Renal pelvis (tissue), 4 donors: ENCODE measurements around the gene APOBEC3A. TPM values are rescaled to one million over a fixed set of nuclear protein-coding genes. Genes with fewer than 3 reads are reported as not detected.
"Not testable (repeated sequence)": the region's sequence is repeated elsewhere in the genome, so short reads cannot be mapped to it uniquely, and the experiment has no call there.

Experiments used
- DNase-seq: peaks from one replicate; pipeline ENCODE4 v3.0.0-alpha.2; 2013
- polyA plus RNA-seq, 3 donors: library from polyadenylated mRNA; unstranded; fragments of 120-200 nt; gene quantifications; one replicate each; pipeline ENCODE4 v1.2.1, GENCODE V29; 2013; ENCODE audit not compliant: insufficient read length in 3 of 3

APOBEC3A gene
- polyA plus RNA-seq, 3 donors: 0.11 to 0.25 TPM; not detected in 1

DNA sequence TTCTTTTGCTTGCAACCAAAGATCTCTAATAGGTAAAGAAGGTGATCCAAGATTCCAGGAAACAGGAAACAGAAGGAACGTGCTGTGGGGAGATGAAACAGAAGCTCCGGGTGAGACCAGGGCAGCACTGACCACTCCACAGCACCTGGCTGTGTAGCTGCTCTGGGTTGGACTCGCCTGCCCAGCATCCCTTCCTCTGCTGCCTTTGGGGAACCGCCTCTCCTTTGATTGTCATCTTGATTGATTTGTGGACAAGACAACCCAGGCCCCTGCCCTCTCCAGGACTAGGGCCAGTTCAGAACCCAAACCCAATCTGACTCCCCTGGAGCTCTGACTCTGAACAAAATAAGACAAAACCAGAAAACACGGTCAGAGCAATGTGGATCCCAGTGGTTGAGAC, 14.7 kb upstream of the APOBEC3A start:
- no peak for DNase-seq

DNA sequence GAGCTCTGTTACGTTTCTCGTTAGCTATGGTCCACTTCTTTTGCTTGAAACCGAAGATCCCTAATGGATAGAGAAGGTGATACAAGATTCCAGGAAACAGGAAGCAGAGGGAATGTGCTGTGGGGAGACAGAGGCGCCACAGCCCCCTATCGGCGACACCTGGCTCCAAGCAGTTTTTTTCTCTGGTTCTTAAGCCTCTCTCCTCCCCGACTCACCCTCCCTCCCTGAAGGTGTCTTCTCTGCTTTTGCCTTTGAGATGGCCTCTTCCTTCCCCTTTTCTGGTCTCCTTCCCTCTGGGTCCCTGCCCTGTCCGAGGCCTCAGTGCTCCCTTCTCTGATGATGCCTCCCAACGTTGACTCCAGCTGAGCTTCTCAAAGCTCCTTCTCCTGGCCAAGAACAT, 14.2 kb upstream of the APOBEC3A start:
- DNase-seq: no peak

DNA sequence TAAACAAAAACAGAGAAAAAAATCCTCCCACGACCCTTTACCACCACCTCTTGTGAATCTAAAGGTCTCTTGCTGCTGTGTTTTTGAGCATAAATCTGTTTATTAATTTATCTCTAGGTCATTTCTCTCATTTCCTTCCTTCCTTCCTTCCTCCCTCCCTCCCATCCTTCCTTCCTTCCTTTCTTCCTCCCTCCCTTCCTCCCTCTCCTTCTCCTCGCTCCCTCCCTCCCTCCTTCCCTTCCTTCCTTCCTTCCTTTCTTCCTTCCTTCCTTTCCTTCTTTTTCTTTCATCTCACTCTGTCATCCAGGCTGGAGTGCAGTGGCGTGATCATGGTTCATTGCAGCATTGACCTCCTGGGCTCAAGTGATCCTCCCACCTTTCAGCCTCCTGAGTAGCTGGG, 13.5 kb upstream of the APOBEC3A start:
- no peak for DNase-seq

DNA sequence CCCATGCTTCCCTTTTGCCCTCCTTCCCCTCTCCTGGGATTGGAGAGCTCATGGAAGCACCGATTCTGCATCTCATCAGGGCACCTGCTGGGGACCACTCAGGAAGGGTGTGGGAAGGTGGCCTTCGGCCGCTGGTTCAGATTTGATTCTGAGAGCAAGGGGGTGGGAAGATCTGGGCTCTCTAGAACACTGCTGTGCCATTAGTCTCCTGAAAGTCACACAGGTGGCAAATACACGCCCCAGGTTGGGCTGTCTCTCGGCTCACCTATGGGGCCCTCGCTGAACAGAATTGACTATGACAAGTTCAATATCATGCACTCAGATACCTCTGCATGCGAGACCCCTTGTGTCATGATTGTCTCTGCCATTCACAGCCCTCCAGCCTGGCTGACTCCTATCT, 12.8 kb upstream of the APOBEC3A start:
- no peak for DNase-seq

DNA sequence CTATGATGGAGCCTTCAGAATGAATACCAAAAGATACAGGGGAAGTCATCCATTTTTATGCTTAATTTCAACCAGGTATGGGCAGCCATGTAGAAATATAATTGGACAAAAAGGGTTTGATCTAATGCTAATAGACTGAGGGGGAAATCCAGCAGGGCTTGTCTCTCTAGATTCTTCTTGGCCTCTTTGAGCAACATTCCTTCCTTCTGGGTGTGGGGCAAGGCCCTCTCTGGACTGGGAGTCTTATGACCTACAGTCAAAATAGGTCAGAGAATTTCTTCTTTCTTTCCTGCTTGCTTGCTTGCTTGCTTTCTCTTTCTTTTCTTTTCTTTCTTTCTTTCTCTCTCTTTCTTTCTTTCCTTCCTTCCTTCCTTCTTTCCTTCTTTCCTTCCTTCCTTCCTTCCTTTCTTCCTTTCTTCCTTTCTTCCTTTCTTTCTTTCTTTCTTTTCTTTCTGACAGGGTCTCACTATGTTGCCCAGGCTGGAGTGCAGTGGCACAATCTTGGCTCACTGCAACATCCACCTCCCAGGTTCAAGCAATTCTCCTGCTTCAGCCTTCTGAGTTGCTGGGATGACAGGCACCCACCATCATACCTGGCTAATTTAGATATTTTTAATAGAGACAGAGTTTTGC, 11.6 kb upstream of the APOBEC3A start:
- not testable (repeated sequence) for DNase-seq

DNA sequence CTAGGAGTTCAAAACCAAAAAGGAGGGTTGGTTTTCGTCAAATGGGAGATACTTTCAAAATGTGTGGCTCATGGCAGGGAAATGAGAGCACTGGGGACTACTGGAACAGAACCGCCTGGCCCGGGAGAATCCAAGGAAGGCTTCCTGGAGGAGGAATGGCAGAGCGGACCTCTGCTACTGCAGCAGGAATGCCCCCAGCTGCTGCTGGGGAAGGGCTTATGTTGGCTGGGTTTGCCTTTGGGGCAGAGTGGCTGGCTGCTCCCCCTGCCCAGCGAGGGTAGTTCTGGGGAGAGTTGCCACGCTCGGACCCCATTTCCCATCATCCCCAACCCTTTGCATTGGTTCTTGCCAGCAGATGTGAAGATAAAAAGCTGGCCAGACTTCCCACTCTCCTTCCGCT, 10.6 kb upstream of the APOBEC3A start:
- DNase-seq: no peak

DNA sequence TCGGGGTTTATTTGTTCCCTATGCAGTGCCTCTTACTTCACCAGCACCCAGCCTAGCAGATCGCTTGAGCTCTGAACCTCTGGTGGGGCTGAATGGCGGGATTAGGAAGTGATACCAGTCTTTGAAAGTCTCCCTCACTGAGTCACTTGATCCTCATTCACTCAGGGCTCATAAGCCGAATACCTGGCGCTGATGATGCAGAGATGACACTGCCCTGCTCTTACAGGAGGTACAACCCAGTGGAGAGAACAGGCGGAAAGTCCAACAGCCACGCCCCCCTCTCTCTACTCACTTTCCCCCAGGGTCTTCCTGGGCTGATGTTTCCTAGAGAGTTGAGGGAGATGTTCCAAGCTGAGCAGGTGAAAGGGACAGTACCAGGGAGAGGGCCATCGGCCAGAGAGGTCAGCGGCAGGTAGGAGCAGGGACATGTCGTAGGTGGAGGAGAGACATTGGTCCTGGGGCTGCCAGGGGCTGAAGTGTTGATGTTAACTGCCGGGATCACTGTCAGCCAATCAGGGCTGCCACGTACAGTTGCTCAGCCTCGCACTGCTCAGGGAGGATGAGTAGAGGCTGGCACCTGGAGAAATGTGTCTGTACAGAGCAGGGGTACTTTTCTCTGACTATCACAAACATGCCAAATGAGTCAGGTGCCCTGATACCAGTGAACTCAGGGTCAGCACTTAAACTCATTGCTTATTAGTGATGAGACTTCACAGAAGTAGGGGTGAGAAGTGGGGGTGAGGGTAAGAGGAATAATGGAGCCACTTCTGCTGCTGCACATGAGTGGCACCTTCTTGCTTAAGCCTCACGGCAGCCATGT, 9.9 kb upstream of the APOBEC3A start:
- no peak for DNase-seq

DNA sequence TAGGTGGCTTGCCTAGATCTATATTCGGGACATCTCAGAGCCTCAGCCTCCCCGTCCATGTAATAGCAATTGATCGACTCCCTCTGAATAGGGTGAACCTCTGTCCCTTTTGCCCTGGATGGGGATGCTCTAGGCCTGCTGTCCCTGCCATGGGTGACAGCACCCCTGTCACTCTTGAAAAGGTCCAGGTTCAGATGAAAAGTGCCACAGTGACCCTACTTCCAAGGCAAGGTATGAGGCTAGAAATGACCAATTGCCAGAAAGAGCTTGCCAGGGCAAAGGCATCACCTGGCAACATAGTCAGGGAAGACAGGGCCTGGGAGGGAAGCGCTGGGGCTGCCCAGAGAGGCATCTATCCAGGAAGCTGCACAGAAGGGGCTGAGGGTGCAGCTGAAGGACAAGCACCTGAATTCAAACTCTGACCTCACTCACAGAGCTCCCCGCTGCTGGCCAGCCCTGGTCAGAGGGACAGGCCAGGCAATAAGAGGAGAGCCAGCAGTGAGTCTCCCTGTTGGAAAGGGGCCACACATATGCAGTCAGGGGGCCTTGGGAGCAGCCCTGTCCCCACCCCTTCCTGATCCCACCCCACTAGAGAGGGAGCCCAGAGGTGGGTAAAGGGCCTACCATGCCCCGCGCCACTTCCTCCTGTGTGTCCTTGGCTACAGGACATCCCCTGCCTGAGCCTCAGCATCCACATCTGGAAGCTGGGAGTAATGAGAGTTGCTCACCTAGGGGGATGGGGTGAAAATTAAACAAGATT, 9.0 kb upstream of the APOBEC3A start:
- DNase-seq: no peak

DNA sequence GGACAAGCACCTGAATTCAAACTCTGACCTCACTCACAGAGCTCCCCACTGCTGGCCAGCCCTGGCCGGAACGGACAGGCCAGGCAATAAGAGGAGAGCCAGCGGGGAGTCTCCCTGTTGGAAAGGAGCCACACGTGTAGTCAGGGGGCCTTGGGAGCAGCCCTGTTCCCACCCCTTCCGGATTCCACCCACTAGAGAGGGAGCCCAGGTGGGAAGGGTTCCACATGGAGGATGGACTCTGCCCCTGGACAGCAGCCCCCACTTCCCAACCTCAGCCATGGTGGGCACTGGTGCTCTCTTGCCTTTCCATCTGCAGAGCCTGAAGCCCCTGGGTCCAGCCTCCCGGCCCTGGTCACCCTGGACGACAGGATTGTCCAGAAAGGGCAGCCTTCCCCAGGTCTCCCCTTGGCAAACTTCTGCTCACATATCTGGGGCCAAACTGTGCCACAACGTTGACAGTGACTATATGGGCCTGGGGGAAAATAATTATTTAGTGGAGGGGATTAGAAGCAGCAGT, 7.5 kb upstream of the APOBEC3A start:
- no peak for DNase-seq

DNA sequence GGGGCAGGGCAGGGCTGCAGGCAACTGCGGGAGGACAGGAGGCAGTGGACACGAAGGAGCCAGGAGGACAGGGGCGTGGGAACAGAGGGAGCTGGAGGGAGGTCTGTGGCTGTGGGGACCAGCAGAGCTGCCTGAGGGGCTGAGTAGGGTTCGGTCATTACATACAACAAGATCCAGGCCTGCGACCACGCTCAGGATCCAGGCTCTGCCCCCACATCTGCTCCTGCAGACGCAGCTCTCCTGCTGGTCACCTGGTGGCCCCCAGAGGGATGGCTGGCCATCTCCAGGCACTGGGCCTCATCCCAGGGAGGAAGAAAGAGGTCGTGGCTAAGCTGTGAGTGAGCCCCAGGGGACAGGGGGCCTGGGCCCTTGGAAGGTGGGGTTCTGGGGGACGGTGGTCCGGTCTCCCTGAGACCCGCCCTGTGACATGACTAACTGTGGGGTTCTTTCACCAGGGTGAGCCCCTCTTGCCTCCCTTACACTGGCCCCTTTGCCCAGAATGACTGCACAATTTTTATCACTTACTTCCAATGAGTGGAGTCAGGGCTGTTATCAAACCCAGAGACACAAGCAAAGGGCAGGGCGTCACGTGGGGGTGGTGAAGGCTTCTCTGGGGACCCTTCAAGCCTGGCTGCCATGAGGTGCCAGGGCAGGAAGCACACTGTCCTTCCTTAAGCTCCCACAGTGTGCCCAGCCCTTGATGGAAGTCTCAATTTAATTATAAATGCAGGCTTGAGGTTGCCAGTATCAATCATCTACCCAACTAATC, 6.7 kb upstream of the APOBEC3A start:
- no peak for DNase-seq

DNA sequence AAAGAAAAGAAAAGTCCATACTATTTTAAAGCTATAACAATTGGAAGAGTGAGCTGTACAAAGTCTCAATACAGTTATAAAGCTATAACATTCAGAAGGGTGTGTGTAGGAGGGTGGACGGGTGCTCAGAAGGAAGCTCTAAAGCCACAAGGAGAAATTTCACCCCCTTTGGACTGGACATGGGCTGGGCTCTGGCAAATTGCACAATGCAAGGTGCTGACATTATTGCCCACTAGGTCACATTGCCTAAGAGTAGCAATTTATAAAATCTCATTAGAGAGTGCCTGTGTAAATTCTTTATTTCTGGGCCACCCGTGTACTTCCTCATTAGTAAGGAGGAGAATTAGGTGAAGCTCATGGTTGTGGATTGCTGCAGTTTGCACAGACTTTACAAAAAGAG, 5.7 kb upstream of the APOBEC3A start:
- no peak for DNase-seq

DNA sequence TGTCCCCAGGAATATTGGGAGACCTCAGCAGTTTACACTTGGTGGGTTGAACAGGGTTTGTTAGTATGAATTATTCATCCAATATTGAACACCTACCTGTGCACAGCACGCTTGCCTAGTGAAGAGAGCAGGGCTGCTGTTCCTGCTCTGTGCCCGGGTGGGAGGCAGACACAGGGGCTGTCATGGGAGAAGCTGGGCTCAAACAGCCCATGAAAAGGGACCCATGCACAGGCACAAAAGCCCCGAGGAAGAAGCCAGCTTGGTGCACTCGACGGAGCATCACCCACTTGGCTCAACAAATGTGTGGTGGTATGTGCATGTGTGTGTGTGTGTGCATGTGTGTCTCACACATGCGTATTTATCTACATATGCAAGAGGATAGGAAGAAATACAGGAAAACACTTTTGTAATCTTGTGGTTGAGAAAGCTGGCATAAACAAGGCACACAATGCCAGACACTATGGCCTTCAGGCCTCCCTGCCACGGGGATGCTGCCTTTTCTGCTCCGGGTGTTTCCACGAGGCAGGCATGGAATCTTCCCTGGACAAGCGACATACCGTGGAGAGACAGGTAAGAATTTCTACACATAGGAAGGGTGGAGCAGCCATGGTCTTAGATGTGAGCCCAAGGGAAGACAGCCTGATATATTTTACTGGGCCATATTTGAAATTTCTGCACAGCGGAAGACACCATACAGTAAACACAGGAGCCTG, 5.0 kb upstream of the APOBEC3A start:
- no peak for DNase-seq

DNA sequence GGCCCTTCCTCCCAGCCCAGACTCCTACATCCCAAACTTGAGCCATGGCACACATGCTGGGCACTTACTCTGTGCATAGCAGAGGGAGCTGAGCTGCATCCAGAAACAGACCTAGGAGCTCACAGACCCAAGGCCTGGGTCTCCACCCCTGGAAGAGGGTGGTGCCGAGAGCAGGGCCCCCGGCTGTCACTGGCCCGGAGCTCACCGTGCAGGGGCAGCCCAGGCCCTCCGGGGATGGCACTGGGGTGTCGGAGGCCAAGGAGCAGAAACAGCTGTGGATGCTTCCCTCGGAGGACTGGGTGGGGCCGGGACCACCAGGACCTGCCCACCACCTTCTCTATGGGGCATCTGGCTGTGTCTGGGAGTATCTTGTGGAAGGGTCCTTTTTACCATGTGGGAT, 4.3 kb upstream of the APOBEC3A start:
- DNase-seq: no peak

DNA sequence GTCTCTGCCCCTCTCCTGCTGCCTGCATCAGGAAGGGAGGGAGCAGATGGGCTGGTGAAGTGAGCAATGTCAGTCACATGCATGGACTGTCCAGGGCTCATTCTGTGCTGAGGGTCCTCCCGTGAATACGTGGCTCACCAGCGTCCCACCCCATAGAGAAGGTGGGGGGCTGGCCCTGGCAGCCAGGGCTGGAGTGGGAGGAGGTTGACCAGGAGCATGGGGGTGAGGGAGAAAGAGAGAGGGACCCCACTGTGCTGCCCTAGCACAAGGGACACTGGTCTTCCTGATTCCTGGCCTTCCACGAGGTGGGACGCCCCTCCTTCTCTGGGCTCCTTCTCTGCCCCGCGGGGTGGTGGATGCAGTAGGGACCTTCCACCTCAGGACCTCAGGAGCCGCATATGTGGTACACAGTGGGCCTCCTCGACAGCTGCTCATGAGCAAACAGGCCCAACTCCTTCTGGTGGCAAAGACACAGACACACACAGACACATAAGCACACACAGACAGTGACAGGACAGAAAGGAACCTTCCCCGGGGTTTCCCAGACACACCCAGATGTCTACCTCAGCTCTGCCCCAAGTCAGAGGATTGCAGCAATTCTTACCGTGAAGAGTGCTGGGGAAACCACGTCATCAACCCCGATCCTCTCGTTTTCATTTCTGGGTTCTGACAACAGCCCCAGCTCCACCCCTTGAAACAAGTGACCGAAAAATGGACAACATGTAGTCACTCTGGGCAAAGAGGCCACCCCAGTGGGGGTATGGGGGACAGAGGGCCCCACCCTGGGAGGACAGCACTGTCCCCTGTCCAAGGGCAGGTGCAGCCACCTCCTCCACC, 3.6 kb upstream of the APOBEC3A start:
- DNase-seq: no peak

DNA sequence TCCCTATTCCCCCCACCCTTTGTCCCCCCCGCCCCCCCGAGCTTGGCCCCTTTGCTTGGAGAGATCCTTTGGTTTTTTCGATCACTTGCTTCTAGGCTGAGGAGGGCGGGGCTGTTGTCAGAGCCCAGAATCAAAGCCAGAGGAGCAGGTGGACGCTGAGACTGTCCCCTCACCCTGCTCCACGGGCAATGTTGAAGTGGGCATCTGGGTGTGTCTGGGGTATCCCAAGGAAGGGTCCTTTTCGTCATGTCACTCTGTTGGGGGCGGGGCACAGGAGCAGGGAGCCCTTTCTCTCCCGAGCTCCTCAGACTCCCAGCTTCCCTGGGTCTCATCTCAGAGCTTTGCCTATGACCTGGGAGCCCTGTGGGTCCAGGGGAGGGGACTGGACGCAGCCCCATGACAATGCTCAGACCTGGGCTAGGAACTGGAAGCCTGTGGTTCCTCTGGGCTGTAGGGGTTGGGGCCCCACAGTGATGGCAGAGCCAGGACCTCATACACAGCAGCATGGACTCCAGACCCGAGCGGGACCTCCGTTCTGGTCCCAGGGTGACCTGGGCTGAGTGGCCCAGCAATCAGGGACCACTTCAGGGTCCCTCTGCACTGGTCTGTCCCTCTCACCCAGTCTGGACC, 2.9 kb upstream of the APOBEC3A start:
- DNase-seq: no peak

DNA sequence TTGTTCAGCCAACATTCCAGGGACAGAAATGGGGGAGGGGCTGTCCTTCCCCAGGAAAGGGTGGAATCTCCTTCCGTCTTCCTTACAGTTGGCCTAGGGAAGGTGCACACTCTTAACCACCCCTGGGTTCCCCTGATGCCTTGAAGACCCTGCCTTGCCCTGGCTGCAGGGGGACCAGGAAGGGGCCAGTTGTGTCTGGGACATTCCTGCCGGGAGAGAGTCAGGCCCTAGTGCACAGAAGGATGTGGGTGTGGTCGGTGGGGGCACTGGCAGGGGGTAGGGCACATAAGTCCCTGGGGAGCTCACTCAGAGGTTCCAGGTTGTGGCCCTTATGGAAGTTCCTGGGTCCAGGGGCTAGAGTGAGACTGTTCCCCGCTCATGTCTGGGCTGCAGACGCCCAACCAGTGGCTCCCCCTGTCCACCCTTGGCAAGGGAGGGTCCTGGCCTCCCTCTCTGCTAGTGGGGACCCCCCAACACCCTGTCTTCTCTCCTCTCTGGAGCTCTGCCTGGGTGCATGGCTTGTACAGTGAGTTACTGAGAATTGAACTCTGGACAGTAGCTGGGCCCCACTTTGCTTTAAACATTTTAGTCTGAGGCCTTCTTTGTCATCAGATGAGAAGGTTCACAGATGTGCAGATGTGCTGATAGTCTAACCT, 2.0 kb upstream of the APOBEC3A start:
- no peak for DNase-seq

DNA sequence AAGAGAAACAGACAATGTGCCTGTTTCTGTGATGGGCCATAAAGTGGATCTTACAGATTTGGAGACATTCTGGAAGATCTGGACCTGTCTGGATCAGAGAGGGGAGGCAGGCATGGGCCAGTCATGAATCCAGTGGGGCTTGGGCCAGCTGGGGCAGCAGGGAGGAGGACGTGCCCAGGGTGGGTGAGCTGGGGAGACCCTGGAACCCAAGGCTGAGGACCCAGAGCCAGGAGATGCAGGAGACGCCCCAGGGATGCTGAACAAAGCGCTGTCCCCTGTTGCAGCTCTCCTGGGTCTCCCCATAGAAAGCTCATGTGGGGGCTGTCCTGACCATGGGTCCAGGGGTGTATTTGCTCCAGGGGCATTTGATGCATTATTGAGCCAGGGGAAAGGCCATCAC, 1.5 kb upstream of the APOBEC3A start:
- DNase-seq: no peak

DNA sequence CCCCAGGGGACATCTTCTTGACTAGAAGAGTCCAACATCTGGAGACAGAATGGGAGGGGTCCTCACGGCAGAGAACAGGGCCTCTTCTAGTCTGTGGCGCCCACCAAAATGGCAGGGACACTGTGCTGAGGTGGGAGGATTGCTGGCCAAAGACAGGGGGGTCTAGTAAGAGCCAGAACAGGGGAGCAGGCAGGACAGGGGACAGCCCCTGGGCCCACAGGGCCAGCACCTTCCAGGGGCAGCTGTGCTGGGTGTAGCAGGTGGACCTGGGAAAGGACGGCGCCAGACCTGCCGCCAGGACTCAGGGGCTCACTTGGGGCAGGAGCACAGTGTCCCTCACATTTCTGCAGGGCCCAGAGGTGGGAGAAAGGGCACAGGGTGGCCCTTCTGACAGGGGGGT, 858 bp upstream of the APOBEC3A start:
- DNase-seq: no peak
